Testis (tissue), 3 donors: ENCODE measurements around the gene SNTG2. TPM values are rescaled to one million over a fixed set of nuclear protein-coding genes. Genes with fewer than 3 reads are reported as not detected.
A peak's percentile ranks its signal among the peaks of the same experiment; 100 is the strongest.

Experiments used
- DNase-seq: peaks from one replicate; pipeline ENCODE4 v3.0.0-alpha.2; 2019
- H3K27ac ChIP-seq, 2 donors: fragments of 200-600 bp; sonication (generic); one replicate each; pipeline ENCODE4 v1.5.1; 2019
- H3K27me3 ChIP-seq: fragments of 200-600 bp; sonication (generic); one replicate; pipeline ENCODE4 v1.5.1; 2019
- H3K36me3 ChIP-seq: fragments of 200-600 bp; sonication (generic); one replicate; pipeline ENCODE4 v1.5.1; 2017; ENCODE audit warnings: low read depth; ENCODE audit errors: missing control alignments
- H3K4me1 ChIP-seq: fragments of 200-600 bp; sonication (generic); one replicate; pipeline ENCODE4 v1.5.1; 2019
- H3K4me3 ChIP-seq, 2 donors: fragments of 200-600 bp; sonication (generic); one replicate each; pipeline ENCODE4 v1.5.1; 2017 to 2019
- H3K9me3 ChIP-seq: fragments of 200-600 bp; sonication (generic); one replicate; pipeline ENCODE4 v1.5.1; 2017
- CTCF ChIP-seq, 3 experiments: fragments of 450-650 bp in 2 of 3; fragments of 200-600 bp in 1 of 3; sonication (generic) in 1 of 3; IDR thresholded peaks; one replicate each; pipeline ENCODE4 v1.5.1; 2016 to 2019; ENCODE audit warnings: antibody characterized with exemption in 3 of 3, mild to moderate bottlenecking in 2 of 3, moderate library complexity in 1 of 3
- POLR2A ChIP-seq: fragments of 450-650 bp; IDR thresholded peaks from one replicate; pipeline ENCODE4 v1.6.1; 2017; ENCODE audit warnings: antibody characterized with exemption, mild to moderate bottlenecking, moderate library complexity
- WGBS, 2 donors: methylation state at CpG; one replicate each; pipeline ENCODE4 v1.1.5; 2018; 5-methylcytosine and 5-hydroxymethylcytosine counted together
- intact Hi-C: fragments of 100-400 bp; cut with DNase I; formaldehyde crosslinking; loops from one replicate; pipeline ENCODE4 v1.15.1; 2023; ENCODE audit warnings: low total_unique reads
- polyA plus RNA-seq: library from polyadenylated mRNA; stranded (reverse); fragments of 350-450 nt; fragmentation: Illumina TruSeq; extraction: RNeasy Lipid Tissue Mini Kit (QIAGEN cat#74804); gene quantifications from one replicate; pipeline ENCODE4 v1.2.3, GENCODE V29; 2014; ENCODE audit warnings: low read depth, low replicate concordance; ENCODE audit not compliant: insufficient read depth
- total RNA-seq, 2 donors: library from RNA; depleted of rRNA; stranded (reverse); fragments of >200 nt; gene quantifications; one replicate each; pipeline ENCODE4 v1.2.3, GENCODE V29; 2016

SNTG2 gene
- total and polyA plus RNA-seq, 3 donors from 2014 or later, result 8.7 to 10.2 (median 9.1) TPM

- TF ChIP-seq CTCF (IDR thresholded peaks at IDR 0.05) (no peak), POLR2A (no peak)
- H3K4me3 ChIP-seq, result peak overlapping the region in 1 of 2 donors; percentile 34
- H3K9me3 ChIP-seq, result no peaks in the 10 kb centered on the region
- peak; percentile 25 for DNase-seq
- no peak overlapping the region for H3K27ac ChIP-seq
- H3K27me3 ChIP-seq, result no peaks in the 10 kb centered on the region
- H3K4me1 ChIP-seq, result no peaks in the 10 kb centered on the region
- intact Hi-C loops, result no loop called here
- no peaks in the 10 kb centered on the region for H3K36me3 ChIP-seq
- WGBS, 2 donors, result 74 to 81% methylated on average over 16 to 17 of the region's 17 CpGs
Measured at GRCh38 chr2:1022178-1022577, 71.5 kb downstream of the SNTG2 start.

GRCh38 chr2:1024981-1025380 lies 74.3 kb downstream of the SNTG2 start:
- no peak for DNase-seq
- TF ChIP-seq CTCF (IDR thresholded peaks at IDR 0.05) (no peak), POLR2A (no peak)
- H3K4me3 ChIP-seq, result no peak overlapping the region
- intact Hi-C loops, result no loop called here
- no peaks in the 10 kb centered on the region for H3K27me3 ChIP-seq
- H3K27ac ChIP-seq, result no peak overlapping the region
- no peaks in the 10 kb centered on the region for H3K4me1 ChIP-seq
- WGBS, 2 donors, result 60 to 68% methylated on average over 4 of the region's 4 CpGs
- no peaks in the 10 kb centered on the region for H3K9me3 ChIP-seq
- H3K36me3 ChIP-seq, result no peaks in the 10 kb centered on the region

GRCh38 chr2:1026141-1026540 lies 75.5 kb downstream of the SNTG2 start:
- TF ChIP-seq POLR2A (no peak), CTCF (IDR thresholded peaks at IDR 0.05) (no peak)
- Histone ChIP-seq H3K36me3 (no peaks in the 10 kb centered on the region), H3K4me3 (no peak overlapping the region), H3K4me1 (no peaks in the 10 kb centered on the region), H3K27me3 (no peaks in the 10 kb centered on the region), H3K27ac (no peak overlapping the region), H3K9me3 (no peaks in the 10 kb centered on the region)
- no peak for DNase-seq
- intact Hi-C loops, result no loop called here
- 55 to 63% methylated on average over 4 of the region's 4 CpGs for WGBS, 2 donors

GRCh38 chr2:1028831-1029230 lies 78.2 kb downstream of the SNTG2 start:
- TF ChIP-seq POLR2A (no peak), CTCF (IDR thresholded peaks at IDR 0.05) (no peak)
- H3K4me1 ChIP-seq, result no peaks in the 10 kb centered on the region
- no peaks in the 10 kb centered on the region for H3K27me3 ChIP-seq
- DNase-seq, result no peak
- no peaks in the 10 kb centered on the region for H3K9me3 ChIP-seq
- no peaks in the 10 kb centered on the region for H3K36me3 ChIP-seq
- no peak overlapping the region for H3K27ac ChIP-seq
- intact Hi-C loops, result no loop called here
- H3K4me3 ChIP-seq, result no peak overlapping the region
- 90 to 92% methylated on average over 8 of the region's 8 CpGs for WGBS, 2 donors

GRCh38 chr2:1032030-1032429 lies 81.4 kb downstream of the SNTG2 start:
- no peak for DNase-seq
- Histone ChIP-seq H3K9me3 (no peaks in the 10 kb centered on the region), H3K36me3 (no peaks in the 10 kb centered on the region), H3K4me3 (no peak overlapping the region), H3K27me3 (no peaks in the 10 kb centered on the region), H3K4me1 (no peaks in the 10 kb centered on the region), H3K27ac (no peak overlapping the region)
- intact Hi-C loops, result no loop called here
- TF ChIP-seq CTCF (IDR thresholded peaks at IDR 0.05) (no peak), POLR2A (no peak)
- WGBS, 2 donors, result 82 to 93% methylated on average over 13 of the region's 13 CpGs
